NCI-H2107 treated with DMSO at 0.1 percent for 48 hours (cell line): Measurements from ENCODE around the gene CLC.
"Not testable (repeated sequence)": the region's sequence is repeated elsewhere in the genome, so short reads cannot be mapped to it uniquely, and the experiment has no call there.

ENCODE experiments used
- DNase-seq: peaks from one replicate; lab custom pipeline; 2025; ENCODE audit not compliant: unreplicated experiment; lab: John Stamatoyannopoulos, UW

CLC gene

GRCh38 chr19:39737891-39738290 lies at the start of gene CLC:
Gene CLC (minus strand): TSS chr19:39738029. CDS start chr19:39737952, 77 bp downstream.
- DNase-seq: no peak

GRCh38 chr19:39780894-39781293 lies 43.1 kb upstream of the CLC start:
- no peak for DNase-seq

GRCh38 chr19:39778763-39779162 lies 40.9 kb upstream of the CLC start, which contains the start of gene LEUTX:
Gene LEUTX (plus strand): TSS chr19:39778854. CDS start chr19:39778921, 67 bp downstream.
- no peak for DNase-seq

GRCh38 chr19:39768786-39769185 lies 31.0 kb upstream of the CLC start:
- DNase-seq: no peak

GRCh38 chr19:39768334-39768733 lies 30.5 kb upstream of the CLC start:
- DNase-seq: no peak

GRCh38 chr19:39765091-39766076 lies 27.6 kb upstream of the CLC start:
- DNase-seq: no peak

- not testable (repeated sequence) for DNase-seq
Observed at GRCh38 chr19:39761851-39762250, 24.0 kb upstream of the CLC start.

- no peak for DNase-seq
Observed at GRCh38 chr19:39759457-39760184, 21.8 kb upstream of the CLC start.

- DNase-seq: no peak
Observed at GRCh38 chr19:39754971-39755370, 17.1 kb upstream of the CLC start.

- DNase-seq: no peak
Observed at GRCh38 chr19:39754544-39754943, 16.7 kb upstream of the CLC start.

GRCh38 chr19:39752795-39753194 lies 15.0 kb upstream of the CLC start:
- DNase-seq: no peak

GRCh38 chr19:39752390-39752789 lies 14.6 kb upstream of the CLC start:
- DNase-seq: no peak

GRCh38 chr19:39749981-39750380 lies 12.2 kb upstream of the CLC start:
- no peak for DNase-seq

- DNase-seq: no peak
Observed at GRCh38 chr19:39746836-39747529, 9.2 kb upstream of the CLC start.

GRCh38 chr19:39745643-39746042 lies 7.8 kb upstream of the CLC start:
- no peak for DNase-seq

GRCh38 chr19:39740395-39740794 lies 2.6 kb upstream of the CLC start:
- no peak for DNase-seq

GRCh38 chr19:39738814-39739213 lies 985 bp upstream of the CLC start:
- DNase-seq: no peak

- no peak for DNase-seq
Observed at GRCh38 chr19:39737351-39737750, 478 bp downstream of the CLC start.

GRCh38 chr19:39736088-39736487 lies 1.7 kb downstream of the CLC start:
- DNase-seq: no peak

- DNase-seq: no peak
Observed at GRCh38 chr19:39735688-39736087, 2.1 kb downstream of the CLC start.

- no peak for DNase-seq
Observed at GRCh38 chr19:39733841-39734240, 4.0 kb downstream of the CLC start.
